Fibroblast of mammary gland (primary cell): Measurements from ENCODE around the gene GYPC.

ENCODE experiments used
- DNase-seq: peaks from one replicate; pipeline ENCODE4 v3.0.0-alpha.2; 2010; ENCODE audit warnings: low read depth
- H3K4me3 ChIP-seq: 2 replicates; pipeline ENCODE4 v1.5.1; 2011; ENCODE audit warnings: low read depth, mild to moderate bottlenecking, low read length, moderate library complexity; ENCODE audit not compliant: control insufficient read depth
- CTCF ChIP-seq: conservative IDR thresholded peaks from 2 replicates; pipeline ENCODE4 v1.5.1; 2011; ENCODE audit warnings: low read depth, low read length, inconsistent platforms; ENCODE audit not compliant: control insufficient read depth, insufficient read depth

Gene GYPC

GRCh38 chr2:126656431-126657147 is 631 bp downstream of the GYPC start:
- no peak for TF ChIP-seq CTCF
- peak; percentile 39 for DNase-seq

GRCh38 chr2:126657148-126657635 is 1.2 kb downstream of the GYPC start:
- peak overlapping the region; percentile 76 for H3K4me3 ChIP-seq
- TF ChIP-seq CTCF = no peak
- peak; percentile 96 for DNase-seq

More at GRCh38 chr2:126656431-126657147, 631 bp downstream of the GYPC start:
- peak overlapping the region; percentile 76 for H3K4me3 ChIP-seq

- peak; percentile 99 for DNase-seq
- peak overlapping the region; percentile 76 for H3K4me3 ChIP-seq
- no peak for TF ChIP-seq CTCF
These were observed 1.8 kb downstream of the GYPC start for GRCh38 chr2:126657636-126658318.

GRCh38 chr2:126658319-126658904 is 2.5 kb downstream of the GYPC start:
- H3K4me3 ChIP-seq = no peak overlapping the region
- TF ChIP-seq CTCF = no peak
- no peak for DNase-seq

GRCh38 chr2:126658905-126659561 is 3.1 kb downstream of the GYPC start:
- H3K4me3 ChIP-seq = no peak overlapping the region

More at GRCh38 chr2:126658905-126659561, 3.1 kb downstream of the GYPC start:
- DNase-seq = peak; percentile 86
- no peak for TF ChIP-seq CTCF
